Lung (tissue), 12 donors: ENCODE measurements around the gene CACNA1D. TPM values are rescaled to one million over a fixed set of nuclear protein-coding genes. Genes with fewer than 3 reads are reported as not detected.
A peak's percentile ranks its signal among the peaks of the same experiment; 100 is the strongest.

ENCODE experiments used
- ATAC-seq: fragments of 200-7000 bp; cut with Tn5 transposase; one replicate; pipeline ENCODE4 v1.9.1; 2020; ENCODE audit warnings: moderate number of reproducible peaks; ENCODE audit not compliant: insufficient read depth, low FRiP score
- DNase-seq, 3 donors: peaks; one replicate each; pipeline ENCODE4 v3.0.0-alpha.2; 2013 to 2017
- H3K27ac ChIP-seq, 2 donors: one replicate each; pipeline ENCODE4 v1.5.1; 2013; ENCODE audit warnings: mild to moderate bottlenecking in 2 of 2, moderate library complexity in 2 of 2, control low read depth in 1 of 2, inconsistent platforms in 1 of 2, low read depth in 1 of 2, low read length in 1 of 2
- H3K27me3 ChIP-seq, 3 donors: one replicate each; pipeline ENCODE4 v1.5.1; 2013; ENCODE audit warnings: low read length in 2 of 3; ENCODE audit not compliant: control insufficient read depth in 3 of 3, insufficient read depth in 3 of 3
- H3K36me3 ChIP-seq, 4 donors: one replicate each; pipeline ENCODE4 v1.5.1; 2013; ENCODE audit warnings: low read length in 4 of 4, mild to moderate bottlenecking in 1 of 4, moderate library complexity in 1 of 4; ENCODE audit not compliant: control insufficient read depth in 4 of 4, insufficient read depth in 4 of 4
- H3K4me1 ChIP-seq, 5 donors: one replicate each; pipeline ENCODE4 v1.5.1; 2013; ENCODE audit warnings: low read length in 5 of 5, mild to moderate bottlenecking in 2 of 5, moderate library complexity in 1 of 5; ENCODE audit not compliant: control insufficient read depth in 5 of 5, insufficient read depth in 5 of 5
- H3K4me3 ChIP-seq: one replicate; pipeline ENCODE4 v1.5.1; 2013; ENCODE audit warnings: mild to moderate bottlenecking, control low read depth, moderate library complexity
- H3K9ac ChIP-seq, 2 donors: one replicate each; pipeline ENCODE4 v1.5.1; 2013; ENCODE audit warnings: low read length in 2 of 2, control low read depth in 1 of 2; ENCODE audit not compliant: insufficient read depth in 1 of 2
- H3K9me3 ChIP-seq, 4 donors: one replicate each; pipeline ENCODE4 v1.5.1; 2013; ENCODE audit warnings: low read length in 3 of 4, mild to moderate bottlenecking in 1 of 4, moderate library complexity in 1 of 4; ENCODE audit not compliant: control insufficient read depth in 4 of 4, insufficient read depth in 3 of 4
- CTCF ChIP-seq: IDR thresholded peaks from 2 replicates; pipeline ENCODE4 v1.5.1; 2012; ENCODE audit warnings: mild to moderate bottlenecking; ENCODE audit errors: control extremely low read depth, extremely low read depth
- WGBS, 2 donors: extraction: QIAGEN DNeasy Blood & Tissue Kit; methylation state at CpG; one replicate each; pipeline ENCODE4 v1.1.7; 2013; 5-methylcytosine and 5-hydroxymethylcytosine counted together
- polyA plus RNA-seq, 2 donors: library from polyadenylated mRNA; stranded (reverse); fragments of 200-250 nt; gene quantifications; one replicate each; pipeline ENCODE4 v1.2.1, GENCODE V29; 2013
- total RNA-seq, 2 donors: library from RNA; depleted of rRNA in 1 of 2; stranded (reverse); fragments of >200 nt in 1 of 2; gene quantifications; one replicate each; pipeline ENCODE4 v1.2.1, GENCODE V29; 2014 to 2021
- donor health status: control.
- donor health status: control.
- donor health status: Bipolar disorder and iron deficiency.
- donor health status: healthy.
- donor health status: DM: yes; HTN: yes; CAD: no.

CACNA1D gene
- total and polyA plus RNA-seq, 4 donors: 2.7 to 96.8 (median 23.1) TPM

- Histone ChIP-seq H3K4me1 (peaks cover 0 to 6% (median 3%) of the 10 kb centered on the region in 5 donors), H3K36me3 (peaks cover 0 to 7% (median 3%) of the 10 kb centered on the region in 4 donors), H3K9ac (no peak overlapping the region), H3K27me3 (no peaks in the 10 kb centered on the region), H3K27ac (no peak overlapping the region), H3K4me3 (no peak overlapping the region), H3K9me3 (no peaks in the 10 kb centered on the region)
- WGBS, 2 donors: 96 to 99% methylated on average over 66 to 67 of the region's 67 CpGs
- ATAC-seq (no peak), DNase-seq (no peak)
- no peak for TF ChIP-seq CTCF
Measured at GRCh38 chr3:53823026-53823955, 328.9 kb downstream of the CACNA1D start.

GRCh38 chr3:53823956-53824657 lies 329.7 kb downstream of the CACNA1D start:
- H3K9me3 ChIP-seq: no peaks in the 10 kb centered on the region
- peak overlapping the region in 1 of 2 donors; percentile 10 for H3K27ac ChIP-seq
- H3K36me3 ChIP-seq: peaks cover 0 to 5% (median 1%) of the 10 kb centered on the region in 4 donors
- H3K9ac ChIP-seq: no peak overlapping the region
- ATAC-seq: no peak
- WGBS, 2 donors: 68 to 76% methylated on average over 10 of the region's 10 CpGs
- H3K27me3 ChIP-seq: no peaks in the 10 kb centered on the region
- H3K4me1 ChIP-seq: peaks cover 0 to 6% (median 3%) of the 10 kb centered on the region in 5 donors
- no peak for DNase-seq
- H3K4me3 ChIP-seq: no peak overlapping the region
- no peak for TF ChIP-seq CTCF

GRCh38 chr3:53824795-53825194 lies 330.4 kb downstream of the CACNA1D start:
- 89 to 92% methylated on average over 4 of the region's 4 CpGs for WGBS, 2 donors
- no peak overlapping the region for H3K9ac ChIP-seq
- H3K4me3 ChIP-seq: no peak overlapping the region
- no peak overlapping the region for H3K27ac ChIP-seq
- no peaks in the 10 kb centered on the region for H3K27me3 ChIP-seq
- H3K36me3 ChIP-seq: peaks cover 0 to 5% (median under 1%) of the 10 kb centered on the region in 4 donors
- peaks cover 0 to 6% (median 3%) of the 10 kb centered on the region in 5 donors for H3K4me1 ChIP-seq
- H3K9me3 ChIP-seq: no peaks in the 10 kb centered on the region
- no peak for TF ChIP-seq CTCF
- DNase-seq: no peak
- no peak for ATAC-seq
